ENCODE results near the gene PALS2.

- TF ChIP-seq, protein P1, sequence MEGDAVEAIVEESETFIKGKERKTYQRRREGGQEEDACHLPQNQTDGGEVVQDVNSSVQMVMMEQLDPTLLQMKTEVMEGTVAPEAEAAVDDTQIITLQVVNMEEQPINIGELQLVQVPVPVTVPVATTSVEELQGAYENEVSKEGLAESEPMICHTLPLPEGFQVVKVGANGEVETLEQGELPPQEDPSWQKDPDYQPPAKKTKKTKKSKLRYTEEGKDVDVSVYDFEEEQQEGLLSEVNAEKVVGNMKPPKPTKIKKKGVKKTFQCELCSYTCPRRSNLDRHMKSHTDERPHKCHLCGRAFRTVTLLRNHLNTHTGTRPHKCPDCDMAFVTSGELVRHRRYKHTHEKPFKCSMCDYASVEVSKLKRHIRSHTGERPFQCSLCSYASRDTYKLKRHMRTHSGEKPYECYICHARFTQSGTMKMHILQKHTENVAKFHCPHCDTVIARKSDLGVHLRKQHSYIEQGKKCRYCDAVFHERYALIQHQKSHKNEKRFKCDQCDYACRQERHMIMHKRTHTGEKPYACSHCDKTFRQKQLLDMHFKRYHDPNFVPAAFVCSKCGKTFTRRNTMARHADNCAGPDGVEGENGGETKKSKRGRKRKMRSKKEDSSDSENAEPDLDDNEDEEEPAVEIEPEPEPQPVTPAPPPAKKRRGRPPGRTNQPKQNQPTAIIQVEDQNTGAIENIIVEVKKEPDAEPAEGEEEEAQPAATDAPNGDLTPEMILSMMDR (IDR thresholded peaks at IDR 0.05): no peak
- no peak for TF ChIP-seq POLR2A (IDR thresholded peaks at IDR 0.05)
- no peak for TF ChIP-seq POLR2AphosphoS5 (IDR thresholded peaks at IDR 0.05)
- TF ChIP-seq EP300 (IDR thresholded peaks at IDR 0.05): no peak
Measured at GRCh38 chr7:24578052-24578451, 4.8 kb downstream of the PALS2 start.

Data from suprapubic skin (tissue), 4 donors.